DND-41 (cell line): ENCODE data around the gene MARCHF9.

Experiments
- ATAC-seq: fragments of 200-7000 bp; cut with Tn5 transposase; 3 replicates; pipeline ENCODE4 v1.9.1; 2021; ENCODE audit warnings: low read depth; ENCODE audit not compliant: insufficient read depth
- DNase-seq: peaks from one replicate; pipeline ENCODE4 v3.0.0-alpha.2; 2020
- H2AFZ ChIP-seq: 2 replicates; pipeline ENCODE4 v1.6.0; 2012; ENCODE audit warnings: low read depth, low read length
- H3K27ac ChIP-seq: 2 replicates; pipeline ENCODE4 v1.5.1; 2012; ENCODE audit warnings: low read length, inconsistent platforms
- H3K27me3 ChIP-seq: fragments of 200-600 bp; sonication (generic); 2 replicates; pipeline ENCODE4 v1.6.0; 2012; ENCODE audit warnings: low read length, mild to moderate bottlenecking, inconsistent platforms; ENCODE audit not compliant: insufficient read depth, poor library complexity
- H3K36me3 ChIP-seq: 2 replicates; pipeline ENCODE4 v1.5.1; 2012; ENCODE audit warnings: low read length, inconsistent platforms; ENCODE audit not compliant: insufficient read depth
- H3K4me1 ChIP-seq: 2 replicates; pipeline ENCODE4 v1.5.1; 2012; ENCODE audit warnings: mild to moderate bottlenecking, low read length; ENCODE audit not compliant: insufficient read depth
- H3K4me2 ChIP-seq: 2 replicates; pipeline ENCODE4 v1.6.0; 2012; ENCODE audit warnings: mild to moderate bottlenecking, moderate library complexity, low read length, inconsistent platforms; ENCODE audit not compliant: insufficient read depth
- H3K4me3 ChIP-seq, 2 experiments: fragments of 200-600 bp in 1 of 2; shearing (Covaris generic) in 1 of 2; 2 replicates each; pipeline ENCODE4 v1.5.1; 2012 to 2016; ENCODE audit warnings: inconsistent platforms in 2 of 2, low read length in 2 of 2, mild to moderate bottlenecking in 2 of 2, low read depth in 1 of 2, moderate library complexity in 1 of 2
- H3K79me2 ChIP-seq: 2 replicates; pipeline ENCODE4 v1.6.0; 2012; ENCODE audit warnings: low read length, inconsistent platforms; ENCODE audit not compliant: insufficient read depth
- H3K9ac ChIP-seq: 2 replicates; pipeline ENCODE4 v1.6.0; 2012; ENCODE audit warnings: low read depth, mild to moderate bottlenecking, inconsistent platforms, low read length, moderate library complexity
- H3K9me3 ChIP-seq: 2 replicates; pipeline ENCODE4 v1.5.1; 2012; ENCODE audit warnings: low read length, moderate library complexity, mild to moderate bottlenecking, inconsistent platforms; ENCODE audit not compliant: insufficient read depth, severe bottlenecking
- H4K20me1 ChIP-seq: 2 replicates; pipeline ENCODE4 v1.6.0; 2012; ENCODE audit warnings: low read length; ENCODE audit not compliant: insufficient read depth
- CTCF ChIP-seq: IDR thresholded peaks from 2 replicates; pipeline ENCODE4 v1.5.1; 2012; ENCODE audit warnings: borderline replicate concordance, low read length, moderate library complexity, mild to moderate bottlenecking; ENCODE audit not compliant: poor library complexity, severe bottlenecking; ENCODE audit errors: extremely low read depth
- EZH2 ChIP-seq: IDR thresholded peaks from 3 replicates; pipeline ENCODE4 v1.6.1; 2012; ENCODE audit warnings: borderline replicate concordance, low read depth, mild to moderate bottlenecking, moderate library complexity, low read length, inconsistent platforms; ENCODE audit not compliant: severe bottlenecking

The MARCHF9 gene

GRCh38 chr12:57763881-57764661 lies 9.2 kb downstream of the MARCHF9 start:
- no peaks in the 10 kb centered on the region for H3K79me2 ChIP-seq
- no peak overlapping the region for H3K4me2 ChIP-seq
- H3K9ac ChIP-seq: no peak overlapping the region
- ATAC-seq (no peak), DNase-seq (no peak)
- TF ChIP-seq CTCF (no peak), EZH2 (no peak)
- H3K9me3 ChIP-seq: no peaks in the 10 kb centered on the region
- peaks cover 18% of the 10 kb centered on the region for H4K20me1 ChIP-seq
- no peak overlapping the region for H2AFZ ChIP-seq
- no peak overlapping the region for H3K27ac ChIP-seq
- peaks cover 24% of the 10 kb centered on the region for H3K36me3 ChIP-seq
- no peaks in the 10 kb centered on the region for H3K27me3 ChIP-seq
- no peak overlapping the region for H3K4me3 ChIP-seq
- H3K4me1 ChIP-seq: no peaks in the 10 kb centered on the region

GRCh38 chr12:57764662-57765002 lies 9.7 kb downstream of the MARCHF9 start:
- no peak for ATAC-seq
- no peak overlapping the region for H3K4me2 ChIP-seq

GRCh38 chr12:57765003-57765697 lies 10.2 kb downstream of the MARCHF9 start:
- no peaks in the 10 kb centered on the region for H3K79me2 ChIP-seq
- H4K20me1 ChIP-seq: peaks cover 8% of the 10 kb centered on the region; the same call in 1 of the 2 replicates
- DNase-seq (no peak), ATAC-seq (no peak)
- no peak overlapping the region for H3K4me2 ChIP-seq
- no peaks in the 10 kb centered on the region for H3K4me1 ChIP-seq
- no peak overlapping the region for H3K4me3 ChIP-seq
- H3K9me3 ChIP-seq: no peaks in the 10 kb centered on the region
- H3K27me3 ChIP-seq: no peaks in the 10 kb centered on the region
- H3K36me3 ChIP-seq: peaks cover 28% of the 10 kb centered on the region
- no peak overlapping the region for H2AFZ ChIP-seq
- no peak overlapping the region for H3K9ac ChIP-seq
- no peak overlapping the region for H3K27ac ChIP-seq
- TF ChIP-seq CTCF (no peak), EZH2 (no peak)

More at GRCh38 chr12:57764662-57765002, 9.7 kb downstream of the MARCHF9 start:
- DNase-seq: no peak
- Histone ChIP-seq H3K4me3 (no peak overlapping the region), H3K27ac (no peak overlapping the region), H3K4me1 (no peaks in the 10 kb centered on the region), H2AFZ (no peak overlapping the region), H4K20me1 (peaks cover 13% of the 10 kb centered on the region; the same call in 1 of the 2 replicates), H3K79me2 (no peaks in the 10 kb centered on the region), H3K36me3 (peaks cover 27% of the 10 kb centered on the region), H3K27me3 (no peaks in the 10 kb centered on the region), H3K9me3 (no peaks in the 10 kb centered on the region), H3K9ac (no peak overlapping the region)
- TF ChIP-seq EZH2: no peak
- no peak for TF ChIP-seq CTCF
